ENCODE measurements around the gene PPCDC. TPM values are rescaled to one million over a fixed set of nuclear protein-coding genes. Genes with fewer than 3 reads are reported as not detected.
"Not testable (repeated sequence)": the region's sequence is repeated elsewhere in the genome, so short reads cannot be mapped to it uniquely, and the experiment has no call there.

PPCDC gene
- total RNA-seq, 2 donors from 2014 or later: 15.9 to 24.5 TPM

GRCh38 chr15:75090388-75090734 lies 67.0 kb downstream of the PPCDC start:
- no peaks in the 10 kb centered on the region for H3K27me3 ChIP-seq (ENCODE audit: control insufficient read depth, insufficient read depth, low read length, poor library complexity, severe bottlenecking)
- Mint-ChIP-seq H3K36me3 (ENCODE audit: low read depth) (no peaks in the 10 kb centered on the region), H3K4me3 (no peak overlapping the region), H3K27me3 (ENCODE audit: insufficient read depth) (peaks cover 9% of the 10 kb centered on the region), H3K27ac (no peak overlapping the region), H3K9me3 (peaks cover 9% of the 10 kb centered on the region), H3K4me1 (no peaks in the 10 kb centered on the region)
- H3K27ac ChIP-seq (ENCODE audit: low read depth, low read length): no peak overlapping the region
- H3K4me3 ChIP-seq (ENCODE audit: low read length): no peak overlapping the region
- no peak for DNase-seq
- 94 to 96% methylated on average over 4 to 7 of the region's 7 CpGs for WGBS, 2 experiments (ENCODE audit: insufficient coverage in 1 of 2, insufficient read length in 1 of 2)
- H3K36me3 ChIP-seq (ENCODE audit: control insufficient read depth, insufficient read depth, low read length): no peaks in the 10 kb centered on the region
- no peak for TF ChIP-seq CTCF (conservative IDR thresholded peaks at IDR 0.05)
- H3K4me1 ChIP-seq (ENCODE audit: control insufficient read depth, insufficient read depth, low read length): no peaks in the 10 kb centered on the region
- no peak overlapping the region for H3K9ac ChIP-seq (ENCODE audit: extremely low read depth, low read length, poor library complexity, severe bottlenecking)
- no peaks in the 10 kb centered on the region for H3K9me3 ChIP-seq (ENCODE audit: control insufficient read depth, low read length)

- Mint-ChIP-seq H3K4me1 (no peaks in the 10 kb centered on the region), H3K27ac (no peak overlapping the region), H3K9me3 (peaks cover 2% of the 10 kb centered on the region), H3K36me3 (ENCODE audit: low read depth) (no peaks in the 10 kb centered on the region), H3K27me3 (ENCODE audit: insufficient read depth) (no peaks in the 10 kb centered on the region), H3K4me3 (no peak overlapping the region)
- Histone ChIP-seq H3K4me3 (ENCODE audit: low read length) (no peak overlapping the region), H3K27me3 (ENCODE audit: control insufficient read depth, insufficient read depth, low read length, poor library complexity, severe bottlenecking) (no peaks in the 10 kb centered on the region), H3K4me1 (ENCODE audit: control insufficient read depth, insufficient read depth, low read length) (no peaks in the 10 kb centered on the region), H3K27ac (ENCODE audit: low read depth, low read length) (no peak overlapping the region), H3K9me3 (ENCODE audit: control insufficient read depth, low read length) (no peaks in the 10 kb centered on the region), H3K36me3 (ENCODE audit: control insufficient read depth, insufficient read depth, low read length) (no peaks in the 10 kb centered on the region), H3K9ac (ENCODE audit: extremely low read depth, low read length, poor library complexity, severe bottlenecking) (no peak overlapping the region)
- no peak for DNase-seq
- no peak for TF ChIP-seq CTCF (conservative IDR thresholded peaks at IDR 0.05)
Observed at GRCh38 chr15:75091814-75092213, 68.4 kb downstream of the PPCDC start.

GRCh38 chr15:75094961-75095478 lies 71.6 kb downstream of the PPCDC start:
- H3K27me3 ChIP-seq (ENCODE audit: control insufficient read depth, insufficient read depth, low read length, poor library complexity, severe bottlenecking); H3K27me3 Mint-ChIP-seq (ENCODE audit: insufficient read depth); DNase-seq; H3K27ac Mint-ChIP-seq; H3K36me3 ChIP-seq (ENCODE audit: control insufficient read depth, insufficient read depth, low read length); H3K4me3 Mint-ChIP-seq; H3K4me1 ChIP-seq (ENCODE audit: control insufficient read depth, insufficient read depth, low read length); H3K4me3 ChIP-seq (ENCODE audit: low read length); H3K4me1 Mint-ChIP-seq; H3K9me3 ChIP-seq (ENCODE audit: control insufficient read depth, low read length); H3K27ac ChIP-seq (ENCODE audit: low read depth, low read length); H3K36me3 Mint-ChIP-seq (ENCODE audit: low read depth); H3K9ac ChIP-seq (ENCODE audit: extremely low read depth, low read length, poor library complexity, severe bottlenecking); H3K9me3 Mint-ChIP-seq: not testable (repeated sequence)
- 83% methylated on average over 4 of the region's 4 CpGs; no CpG with 5 or more reads in 1 of the 2 experiments for WGBS, 2 experiments (ENCODE audit: insufficient coverage in 1 of 2, insufficient read length in 1 of 2)

GRCh38 chr15:75095594-75095993 lies 72.2 kb downstream of the PPCDC start:
- 88 to 99% methylated on average over 3 to 4 of the region's 4 CpGs for WGBS, 2 experiments (ENCODE audit: insufficient coverage in 1 of 2, insufficient read length in 1 of 2)

More at GRCh38 chr15:75095594-75095993, 72.2 kb downstream of the PPCDC start:
- no peaks in the 10 kb centered on the region for H3K4me1 Mint-ChIP-seq
- H3K27ac ChIP-seq (ENCODE audit: low read depth, low read length): no peak overlapping the region
- H3K4me3 Mint-ChIP-seq: no peak overlapping the region
- no peaks in the 10 kb centered on the region for H3K9me3 ChIP-seq (ENCODE audit: control insufficient read depth, low read length)
- H3K36me3 ChIP-seq (ENCODE audit: control insufficient read depth, insufficient read depth, low read length): no peaks in the 10 kb centered on the region
- DNase-seq: no peak
- H3K36me3 Mint-ChIP-seq (ENCODE audit: low read depth): no peaks in the 10 kb centered on the region
- H3K9me3 Mint-ChIP-seq: peaks cover 2% of the 10 kb centered on the region
- no peaks in the 10 kb centered on the region for H3K4me1 ChIP-seq (ENCODE audit: control insufficient read depth, insufficient read depth, low read length)
- no peak overlapping the region for H3K4me3 ChIP-seq (ENCODE audit: low read length)
- no peak overlapping the region for H3K9ac ChIP-seq (ENCODE audit: extremely low read depth, low read length, poor library complexity, severe bottlenecking)
- no peaks in the 10 kb centered on the region for H3K27me3 ChIP-seq (ENCODE audit: control insufficient read depth, insufficient read depth, low read length, poor library complexity, severe bottlenecking)
- TF ChIP-seq CTCF (conservative IDR thresholded peaks at IDR 0.05): no peak
- no peaks in the 10 kb centered on the region for H3K27me3 Mint-ChIP-seq (ENCODE audit: insufficient read depth)
- no peak overlapping the region for H3K27ac Mint-ChIP-seq
